HEK293 (cell line): ENCODE data around the gene FAM163A.
A peak's percentile ranks its signal among the peaks of the same experiment; 100 is the strongest.

Source experiments
- CTCF ChIA-PET: fragments of 350-600 bp; formaldehyde crosslinking; extraction: SDS; loops from one replicate; lab custom pipeline; 2021; ENCODE audit warnings: antibody characterized with exemption; lab: Yijun Ruan, JAX
- POLR2A ChIA-PET: fragments of 300-600 bp; formaldehyde crosslinking; extraction: SDS; loops from one replicate; lab custom pipeline; 2020; ENCODE audit warnings: antibody characterized with exemption, inconsistent platforms; lab: Yijun Ruan, JAX
- H3K27ac ChIP-seq: fragments of 200-500 bp; sonication (Bioruptor generic); 2 replicates; pipeline ENCODE4 v1.5.1; 2014; ENCODE audit warnings: low read depth, low read length, control low read depth, inconsistent platforms; ENCODE audit errors: extremely low read depth
- H3K36me3 ChIP-seq, 2 experiments: fragments of 200-500 bp in 1 of 2; sonication (Bioruptor generic) in 1 of 2; 1 replicate in 1 of 2; 2 replicates in 1 of 2; pipeline ENCODE4 v1.5.1; 2014 to 2017; ENCODE audit warnings: inconsistent platforms in 2 of 2, low read length in 2 of 2; ENCODE audit not compliant: control insufficient read depth in 2 of 2, insufficient read depth in 1 of 2
- H3K4me1 ChIP-seq: fragments of 200-500 bp; sonication (Bioruptor generic); 2 replicates; pipeline ENCODE4 v1.5.1; 2014; ENCODE audit warnings: mild to moderate bottlenecking, low read length, inconsistent platforms; ENCODE audit not compliant: control insufficient read depth, insufficient read depth
- H3K4me3 ChIP-seq: 2 replicates; pipeline ENCODE4 v1.5.1; 2011; ENCODE audit warnings: low read depth, mild to moderate bottlenecking, control low read depth, low read length, moderate library complexity
- H3K9me3 ChIP-seq: fragments of 200-500 bp; sonication (Bioruptor generic); 2 replicates; pipeline ENCODE4 v1.5.1; 2014; ENCODE audit warnings: low read depth, low read length, inconsistent platforms; ENCODE audit not compliant: control insufficient read depth, insufficient read depth
- EGR2 ChIP-seq: fragments of 450-650 bp; formaldehyde crosslinking; IDR thresholded peaks from 2 replicates; pipeline ENCODE4 v1.5.1; 2016; ENCODE audit warnings: low read depth, missing biosample characterization, missing genetic modification characterization
- GFI1B ChIP-seq: fragments of 450-650 bp; formaldehyde crosslinking; IDR thresholded peaks from 2 replicates; pipeline ENCODE4 v1.5.1; 2016; ENCODE audit warnings: missing biosample characterization, missing genetic modification characterization
- KLF16 ChIP-seq: fragments of 450-650 bp; formaldehyde crosslinking; IDR thresholded peaks from 2 replicates; pipeline ENCODE4 v1.5.1; 2017; ENCODE audit warnings: missing biosample characterization, missing genetic modification characterization
- RBAK ChIP-seq: fragments of 450-650 bp; formaldehyde crosslinking; IDR thresholded peaks from 2 replicates; pipeline ENCODE4 v1.5.1; 2016; ENCODE audit warnings: missing biosample characterization, missing genetic modification characterization
- SCRT1 ChIP-seq: fragments of 450-650 bp; formaldehyde crosslinking; IDR thresholded peaks from 2 replicates; pipeline ENCODE4 v1.5.1; 2016; ENCODE audit warnings: missing biosample characterization, missing genetic modification characterization, borderline replicate concordance
- ZFP69B ChIP-seq: fragments of 450-650 bp; formaldehyde crosslinking; IDR thresholded peaks from 2 replicates; pipeline ENCODE4 v1.5.1; 2016; ENCODE audit warnings: missing biosample characterization, missing genetic modification characterization
- ZIC2 ChIP-seq: fragments of 450-650 bp; formaldehyde crosslinking; IDR thresholded peaks from 2 replicates; pipeline ENCODE4 v1.5.1; 2016; ENCODE audit warnings: missing biosample characterization, missing genetic modification characterization
- ZNF112 ChIP-seq: fragments of 450-650 bp; formaldehyde crosslinking; IDR thresholded peaks from 2 replicates; pipeline ENCODE4 v1.5.0; 2017; ENCODE audit warnings: missing biosample characterization, missing genetic modification characterization
- ZNF221 ChIP-seq: fragments of 450-650 bp; formaldehyde crosslinking; IDR thresholded peaks from 2 replicates; pipeline ENCODE4 v1.5.1; 2017; ENCODE audit warnings: missing biosample characterization, missing genetic modification characterization, borderline replicate concordance
- ZNF791 ChIP-seq: fragments of 450-650 bp; formaldehyde crosslinking; IDR thresholded peaks from 2 replicates; pipeline ENCODE4 v1.5.1; 2016; ENCODE audit warnings: missing biosample characterization, missing genetic modification characterization
- TF ChIP-seq, protein P1 (sequence below): fragments of 450-650 bp; formaldehyde crosslinking; IDR thresholded peaks from 2 replicates; pipeline ENCODE4 v1.5.1; 2016; ENCODE audit warnings: missing biosample characterization, missing genetic modification characterization
- TF ChIP-seq, protein P2 (sequence below): fragments of 450-650 bp; formaldehyde crosslinking; IDR thresholded peaks from 2 replicates; pipeline ENCODE4 v1.5.1; 2016; ENCODE audit warnings: missing biosample characterization, missing genetic modification characterization

FAM163A gene

DNA sequence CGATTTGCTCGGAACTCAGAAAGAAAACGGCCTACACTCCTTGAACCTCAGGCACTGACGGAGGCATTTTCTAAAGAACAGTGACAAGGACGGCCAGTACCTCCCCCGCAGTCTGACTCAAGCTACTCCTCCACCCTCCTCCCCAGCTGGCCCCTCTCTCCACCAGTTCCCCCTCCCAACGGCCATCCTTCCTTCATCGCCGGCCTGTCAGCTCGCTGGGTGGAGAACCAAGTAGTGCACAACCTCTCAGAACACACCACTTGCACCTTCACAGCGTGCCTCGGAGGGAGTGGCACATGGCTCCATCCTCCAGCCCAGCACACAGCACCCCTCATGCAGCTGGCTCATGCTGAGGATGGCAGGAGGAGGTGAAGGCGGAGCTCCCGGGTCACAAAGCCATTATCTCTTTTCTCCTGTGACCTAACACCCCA lies 75.7 kb downstream of the FAM163A start:
- TF ChIP-seq ZNF112 (tag by site-specific recombination) (no peak), ZIC2 (peak; percentile 41; the same call in 1 of the 2 replicates), EGR2 (tag by site-specific recombination) (peak; percentile 45; the same call in 1 of the 2 replicates)
- H3K36me3 ChIP-seq: no peaks in the 10 kb centered on the region
- no peaks in the 10 kb centered on the region; the same call in 1 of the 2 replicates for H3K4me1 ChIP-seq
- H3K27ac ChIP-seq: no peak overlapping the region
- CTCF ChIA-PET: interaction anchor here (0.7 to 3.1 kb wide), 5 partner anchors 9 to 360 kb away, joined by 3 to 16 read pairs (median 6); no protein-coding TSS in a partner anchor
- no peaks in the 10 kb centered on the region for H3K9me3 ChIP-seq
- no peak overlapping the region for H3K4me3 ChIP-seq
- POLR2A ChIA-PET: no interaction called here

DNA sequence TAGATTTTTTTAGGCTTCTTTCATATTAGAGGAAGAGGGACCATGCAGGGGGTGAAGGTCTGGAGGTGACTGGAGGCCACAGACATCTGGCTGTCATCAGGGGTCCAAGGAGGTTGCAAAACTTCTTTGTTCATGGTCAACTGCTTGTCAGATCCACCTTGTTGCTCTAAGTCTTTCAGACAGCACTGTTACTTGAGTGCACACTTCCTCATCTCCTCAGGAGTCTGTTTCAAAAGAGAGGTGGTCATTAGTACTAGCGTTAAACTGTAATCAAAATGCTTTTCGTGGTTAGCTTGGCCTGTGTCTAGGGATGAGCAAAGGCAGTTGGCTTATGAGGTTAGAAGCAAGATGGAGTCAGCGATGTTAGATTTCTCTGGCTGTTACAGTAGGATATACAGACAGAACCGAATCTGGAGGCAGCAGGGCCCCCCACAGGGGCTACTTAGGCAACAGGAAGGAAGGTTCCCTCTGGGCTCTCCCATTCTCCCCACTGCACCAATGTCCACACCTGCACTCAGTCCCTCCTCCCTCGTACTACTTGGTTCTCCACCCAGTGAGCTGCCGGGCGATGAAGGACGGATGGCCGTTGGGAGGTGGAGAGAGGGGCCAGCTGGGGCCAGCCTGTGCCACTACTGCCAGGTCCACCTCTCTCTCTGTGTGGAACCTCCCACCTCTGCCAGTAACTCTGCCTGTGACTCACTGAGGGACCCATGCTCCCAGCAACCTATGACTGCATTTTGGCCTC lies 77.3 kb downstream of the FAM163A start:
- Histone ChIP-seq H3K4me3 (no peak overlapping the region), H3K9me3 (no peaks in the 10 kb centered on the region), H3K27ac (no peak overlapping the region), H3K4me1 (no peaks in the 10 kb centered on the region; the same call in 1 of the 2 replicates), H3K36me3 (no peaks in the 10 kb centered on the region)
- ChIA-PET POLR2A (interaction anchor here (0.6 kb wide), 1 partner anchor 12 kb away, joined by 3 read pairs; no protein-coding TSS in a partner anchor), CTCF (interaction anchor here (2.1 to 3.0 kb wide), 3 partner anchors 10 to 358 kb away, joined by 6 to 18 read pairs (median 16); no protein-coding TSS in a partner anchor)
- TF ChIP-seq KLF16 (tag by site-specific recombination) (no peak), ZFP69B (tag by site-specific recombination) (no peak), ZNF221 (tag by site-specific recombination) (no peak), GFI1B (tag by site-specific recombination) (no peak)
- TF ChIP-seq, protein P1, sequence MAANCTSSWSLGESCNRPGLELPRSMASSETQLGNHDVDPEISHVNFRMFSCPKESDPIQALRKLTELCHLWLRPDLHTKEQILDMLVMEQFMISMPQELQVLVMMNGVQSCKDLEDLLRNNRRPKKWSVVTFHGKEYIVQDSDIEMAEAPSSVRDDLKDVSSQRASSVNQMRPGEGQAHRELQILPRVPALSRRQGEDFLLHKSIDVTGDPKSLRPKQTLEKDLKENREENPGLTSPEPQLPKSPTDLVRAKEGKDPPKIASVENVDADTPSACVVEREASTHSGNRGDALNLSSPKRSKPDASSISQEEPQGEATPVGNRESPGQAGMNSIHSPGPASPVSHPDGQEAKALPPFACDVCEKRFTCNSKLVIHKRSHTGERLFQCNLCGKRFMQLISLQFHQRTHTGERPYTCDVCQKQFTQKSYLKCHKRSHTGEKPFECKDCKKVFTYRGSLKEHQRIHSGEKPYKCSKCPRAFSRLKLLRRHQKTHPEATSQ (tag by site-specific recombination): no peak
- TF ChIP-seq, protein P2, sequence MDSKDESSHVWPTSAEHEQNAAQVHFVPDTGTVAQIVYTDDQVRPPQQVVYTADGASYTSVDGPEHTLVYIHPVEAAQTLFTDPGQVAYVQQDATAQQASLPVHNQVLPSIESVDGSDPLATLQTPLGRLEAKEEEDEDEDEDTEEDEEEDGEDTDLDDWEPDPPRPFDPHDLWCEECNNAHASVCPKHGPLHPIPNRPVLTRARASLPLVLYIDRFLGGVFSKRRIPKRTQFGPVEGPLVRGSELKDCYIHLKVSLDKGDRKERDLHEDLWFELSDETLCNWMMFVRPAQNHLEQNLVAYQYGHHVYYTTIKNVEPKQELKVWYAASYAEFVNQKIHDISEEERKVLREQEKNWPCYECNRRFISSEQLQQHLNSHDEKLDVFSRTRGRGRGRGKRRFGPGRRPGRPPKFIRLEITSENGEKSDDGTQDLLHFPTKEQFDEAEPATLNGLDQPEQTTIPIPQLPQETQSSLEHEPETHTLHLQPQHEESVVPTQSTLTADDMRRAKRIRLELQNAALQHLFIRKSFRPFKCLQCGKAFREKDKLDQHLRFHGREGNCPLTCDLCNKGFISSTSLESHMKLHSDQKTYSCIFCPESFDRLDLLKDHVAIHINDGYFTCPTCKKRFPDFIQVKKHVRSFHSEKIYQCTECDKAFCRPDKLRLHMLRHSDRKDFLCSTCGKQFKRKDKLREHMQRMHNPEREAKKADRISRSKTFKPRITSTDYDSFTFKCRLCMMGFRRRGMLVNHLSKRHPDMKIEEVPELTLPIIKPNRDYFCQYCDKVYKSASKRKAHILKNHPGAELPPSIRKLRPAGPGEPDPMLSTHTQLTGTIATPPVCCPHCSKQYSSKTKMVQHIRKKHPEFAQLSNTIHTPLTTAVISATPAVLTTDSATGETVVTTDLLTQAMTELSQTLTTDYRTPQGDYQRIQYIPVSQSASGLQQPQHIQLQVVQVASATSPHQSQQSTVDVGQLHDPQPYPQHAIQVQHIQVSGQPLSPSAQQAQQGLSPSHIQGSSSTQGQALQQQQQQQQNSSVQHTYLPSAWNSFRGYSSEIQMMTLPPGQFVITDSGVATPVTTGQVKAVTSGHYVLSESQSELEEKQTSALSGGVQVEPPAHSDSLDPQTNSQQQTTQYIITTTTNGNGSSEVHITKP: 0 out of 2 replicates have a peak, but pooled peaks have one; percentile 25

DNA sequence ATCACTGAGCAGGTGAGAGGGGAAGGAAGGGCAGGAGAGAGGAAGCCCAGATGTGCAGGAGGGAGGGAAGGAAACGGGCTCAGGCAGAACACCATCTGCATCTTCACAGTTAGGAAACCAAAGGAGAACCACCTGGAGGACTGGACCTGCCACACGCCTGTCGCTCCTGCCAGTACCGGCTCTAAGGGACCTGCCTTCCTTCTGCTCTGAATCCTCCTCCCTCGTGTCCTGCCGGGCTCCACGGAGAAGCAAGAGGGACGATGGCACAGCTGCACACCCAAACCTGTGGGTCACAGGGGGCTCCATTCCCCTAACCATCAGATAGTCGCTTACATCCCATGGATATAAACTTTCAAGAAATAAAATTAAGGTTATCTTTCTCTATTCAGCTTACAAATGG lies 78.4 kb downstream of the FAM163A start:
- no peaks in the 10 kb centered on the region for H3K4me1 ChIP-seq
- ChIA-PET POLR2A (no interaction called here), CTCF (interaction anchor here (1.5 to 3.0 kb wide), 2 partner anchors 11 to 113 kb away, joined by 6 to 18 read pairs; no protein-coding TSS in a partner anchor)
- no peaks in the 10 kb centered on the region for H3K36me3 ChIP-seq
- 0 out of 2 replicates have a peak, but pooled peaks have one; percentile 21 for TF ChIP-seq SCRT1 (tag by site-specific recombination)
- no peak for TF ChIP-seq ZNF791
- no peak for TF ChIP-seq RBAK (tag by site-specific recombination)
- no peaks in the 10 kb centered on the region for H3K9me3 ChIP-seq
- H3K27ac ChIP-seq: no peak overlapping the region
- no peak overlapping the region for H3K4me3 ChIP-seq
